Liver (tissue), 9 donors: Measurements from ENCODE around the gene DYSF. TPM values are rescaled to one million over a fixed set of nuclear protein-coding genes. Genes with fewer than 3 reads are reported as not detected.

Experiments
- DNase-seq: peaks from one replicate; pipeline ENCODE4 v3.0.0-alpha.2; 2017; ENCODE audit warnings: low spot score
- H3K27ac ChIP-seq, 2 donors: one replicate each; pipeline ENCODE4 v1.7.0; 2013; ENCODE audit warnings: inconsistent platforms in 2 of 2, low read length in 2 of 2, control low read depth in 1 of 2, low read depth in 1 of 2, mild to moderate bottlenecking in 1 of 2
- H3K27me3 ChIP-seq, 4 donors: one replicate each; pipeline versions ENCODE4 v1.6.1 to v1.7.0; 2013; ENCODE audit warnings: low read length in 3 of 4, inconsistent platforms in 1 of 4, mild to moderate bottlenecking in 1 of 4, moderate library complexity in 1 of 4; ENCODE audit not compliant: control insufficient read depth in 4 of 4, insufficient read depth in 4 of 4
- H3K36me3 ChIP-seq, 4 donors: one replicate each; pipeline versions ENCODE4 v1.6.1 to v1.7.0; 2013; ENCODE audit warnings: low read length in 3 of 4, mild to moderate bottlenecking in 3 of 4, low read depth in 1 of 4, moderate library complexity in 1 of 4; ENCODE audit not compliant: control insufficient read depth in 4 of 4, insufficient read depth in 3 of 4
- H3K4me1 ChIP-seq, 4 donors: one replicate each; pipeline versions ENCODE4 v1.6.1 to v1.7.0; 2013; ENCODE audit warnings: low read length in 3 of 4, mild to moderate bottlenecking in 3 of 4, moderate library complexity in 1 of 4; ENCODE audit not compliant: control insufficient read depth in 4 of 4, insufficient read depth in 4 of 4
- H3K4me3 ChIP-seq, 3 donors: one replicate each; pipeline versions ENCODE4 v1.6.1 to v1.7.0; 2013; ENCODE audit warnings: low read length in 3 of 3, control low read depth in 1 of 3, low read depth in 1 of 3, mild to moderate bottlenecking in 1 of 3
- H3K9ac ChIP-seq, 2 donors: one replicate each; pipeline ENCODE4 v1.7.0; 2013; ENCODE audit warnings: low read length in 2 of 2, mild to moderate bottlenecking in 2 of 2, moderate library complexity in 2 of 2, control low read depth in 1 of 2, low read depth in 1 of 2
- H3K9me3 ChIP-seq, 4 donors: one replicate each; pipeline versions ENCODE4 v1.6.1 to v1.7.0; 2013; ENCODE audit warnings: low read length in 3 of 4; ENCODE audit not compliant: control insufficient read depth in 4 of 4
- EGR1 ChIP-seq, 2 donors: IDR thresholded peaks; 2 replicates each; pipeline ENCODE4 v1.6.1; 2016 to 2018; ENCODE audit warnings: antibody characterized with exemption in 2 of 2, low read depth in 2 of 2
- FOXA1 ChIP-seq: IDR thresholded peaks from 2 replicates; pipeline ENCODE4 v1.6.1; 2016; ENCODE audit warnings: antibody characterized with exemption
- FOXA2 ChIP-seq: IDR thresholded peaks from 2 replicates; pipeline ENCODE4 v1.6.1; 2016; ENCODE audit warnings: antibody characterized with exemption
- GABPA ChIP-seq, 2 donors: IDR thresholded peaks in 1 of 2; conservative IDR thresholded peaks in 1 of 2; 2 replicates each; pipeline ENCODE4 v1.6.1; 2016; ENCODE audit warnings: antibody characterized with exemption in 2 of 2, mild to moderate bottlenecking in 1 of 2, moderate library complexity in 1 of 2
- HNF4A ChIP-seq, 2 donors: conservative IDR thresholded peaks; 2 replicates each; pipeline ENCODE4 v1.6.1; 2016; ENCODE audit warnings: antibody characterized with exemption in 2 of 2, mild to moderate bottlenecking in 2 of 2
- HNF4G ChIP-seq: IDR thresholded peaks from 2 replicates; pipeline ENCODE4 v1.6.1; 2016; ENCODE audit warnings: antibody characterized with exemption
- JUND ChIP-seq, 2 donors: IDR thresholded peaks; 2 replicates each; pipeline ENCODE4 v1.6.1; 2016; ENCODE audit warnings: antibody characterized with exemption in 2 of 2
- NR2F2 ChIP-seq: IDR thresholded peaks from 2 replicates; pipeline ENCODE4 v1.6.1; 2016; ENCODE audit warnings: antibody characterized with exemption
- RAD21 ChIP-seq, 2 donors: IDR thresholded peaks; 2 replicates each; pipeline ENCODE4 v1.6.1; 2016; ENCODE audit warnings: antibody characterized with exemption in 2 of 2, mild to moderate bottlenecking in 2 of 2
- RXRA ChIP-seq, 2 donors: IDR thresholded peaks; 2 replicates each; pipeline ENCODE4 v1.6.1; 2017 to 2018; ENCODE audit warnings: antibody characterized with exemption in 2 of 2, mild to moderate bottlenecking in 1 of 2
- TAF1 ChIP-seq: conservative IDR thresholded peaks from 2 replicates; pipeline ENCODE4 v1.6.1; 2016; ENCODE audit warnings: antibody characterized with exemption, mild to moderate bottlenecking
- YY1 ChIP-seq: IDR thresholded peaks from 2 replicates; pipeline ENCODE4 v1.6.1; 2016; ENCODE audit warnings: antibody characterized with exemption, mild to moderate bottlenecking
- WGBS: extraction: QIAGEN DNeasy Blood & Tissue Kit; methylation state at CpG from one replicate; pipeline ENCODE4 v1.1.7; 2013; 5-methylcytosine and 5-hydroxymethylcytosine counted together
- polyA plus RNA-seq, 2 donors: library from polyadenylated mRNA; stranded (reverse) in 1 of 2; unstranded in 1 of 2; fragments of 200-250 nt in 1 of 2; fragments of >200 nt in 1 of 2; fragmentation: Nextera tagmentation in 1 of 2; extraction: Ambion mirVana in 1 of 2; gene quantifications; one replicate each; pipeline versions ENCODE4 v1.2.1 to v1.2.3, GENCODE V29; 2013 to 2015
- total RNA-seq, 2 donors: library from RNA; depleted of rRNA; stranded (reverse); fragments of >200 nt; gene quantifications; one replicate each; pipeline ENCODE4 v1.2.3, GENCODE V29; 2014
- TF ChIP-seq, protein P1 (sequence below): IDR thresholded peaks from 2 replicates; pipeline ENCODE4 v1.6.1; 2016; ENCODE audit warnings: antibody characterized with exemption
- TF ChIP-seq, protein P2 (sequence below): fragments of 150-350 bp; IDR thresholded peaks from 2 replicates; pipeline ENCODE4 v1.5.1; 2017; ENCODE audit warnings: improper control_type of control experiment, low read depth, low read length; ENCODE audit not compliant: missing input control
- TF ChIP-seq, protein P3 (sequence below): IDR thresholded peaks from 2 replicates; pipeline ENCODE4 v1.6.1; 2016; ENCODE audit warnings: antibody characterized with exemption
- TF ChIP-seq, protein P4 (sequence below): IDR thresholded peaks from 2 replicates; pipeline ENCODE4 v1.6.1; 2016; ENCODE audit warnings: antibody characterized with exemption
- TF ChIP-seq, protein P5 (sequence below): IDR thresholded peaks from 2 replicates; pipeline ENCODE4 v1.6.1; 2016; ENCODE audit warnings: antibody characterized with exemption, mild to moderate bottlenecking
- donor health status: healthy.
- donor health status: healthy.
- donor health status: healthy.
- donor health status: healthy.
- donor health status: healthy.

The DYSF gene
- total and polyA plus RNA-seq, 4 donors, result 8.5 to 20.8 (median 13.6) TPM

DNA sequence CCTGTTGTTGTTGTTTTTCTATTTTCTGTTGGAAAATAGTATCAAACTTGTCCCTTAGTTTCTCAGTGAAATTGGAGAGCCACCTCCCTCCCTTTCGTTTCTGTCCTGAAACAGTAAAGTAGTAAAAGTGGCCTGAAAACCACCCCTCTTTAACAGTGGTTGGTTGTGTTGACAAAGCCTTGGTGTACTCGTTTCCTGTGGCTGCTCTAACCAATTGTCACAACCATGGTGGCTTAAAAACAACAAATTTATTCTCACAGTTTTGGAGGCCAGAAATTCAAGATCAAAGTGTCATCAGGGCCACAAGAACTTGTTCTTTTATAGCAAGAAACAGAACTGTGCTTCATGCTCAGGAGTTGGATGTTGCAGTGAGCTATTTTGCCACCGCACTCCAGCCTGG, 4.0 kb upstream of the DYSF start:
- DNase-seq, result no peak
- H3K4me1 ChIP-seq, result peaks cover 4 to 17% (median 16%) of the 10 kb centered on the region in 4 donors
- H3K36me3 ChIP-seq, result no peaks in the 10 kb centered on the region
- WGBS, result 83% methylated on average over 3 of the region's 3 CpGs
- H3K4me3 ChIP-seq, result no peak overlapping the region
- H3K27me3 ChIP-seq, result no peaks in the 10 kb centered on the region
- TF ChIP-seq TAF1, result no peak
- TF ChIP-seq JUND (IDR thresholded peaks at IDR 0.05), result no peak
- no peak for TF ChIP-seq RAD21 (IDR thresholded peaks at IDR 0.05)
- TF ChIP-seq, protein P1, sequence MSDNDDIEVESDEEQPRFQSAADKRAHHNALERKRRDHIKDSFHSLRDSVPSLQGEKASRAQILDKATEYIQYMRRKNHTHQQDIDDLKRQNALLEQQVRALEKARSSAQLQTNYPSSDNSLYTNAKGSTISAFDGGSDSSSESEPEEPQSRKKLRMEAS, result no peak
- TF ChIP-seq YY1, result no peak
- TF ChIP-seq, protein P2, sequence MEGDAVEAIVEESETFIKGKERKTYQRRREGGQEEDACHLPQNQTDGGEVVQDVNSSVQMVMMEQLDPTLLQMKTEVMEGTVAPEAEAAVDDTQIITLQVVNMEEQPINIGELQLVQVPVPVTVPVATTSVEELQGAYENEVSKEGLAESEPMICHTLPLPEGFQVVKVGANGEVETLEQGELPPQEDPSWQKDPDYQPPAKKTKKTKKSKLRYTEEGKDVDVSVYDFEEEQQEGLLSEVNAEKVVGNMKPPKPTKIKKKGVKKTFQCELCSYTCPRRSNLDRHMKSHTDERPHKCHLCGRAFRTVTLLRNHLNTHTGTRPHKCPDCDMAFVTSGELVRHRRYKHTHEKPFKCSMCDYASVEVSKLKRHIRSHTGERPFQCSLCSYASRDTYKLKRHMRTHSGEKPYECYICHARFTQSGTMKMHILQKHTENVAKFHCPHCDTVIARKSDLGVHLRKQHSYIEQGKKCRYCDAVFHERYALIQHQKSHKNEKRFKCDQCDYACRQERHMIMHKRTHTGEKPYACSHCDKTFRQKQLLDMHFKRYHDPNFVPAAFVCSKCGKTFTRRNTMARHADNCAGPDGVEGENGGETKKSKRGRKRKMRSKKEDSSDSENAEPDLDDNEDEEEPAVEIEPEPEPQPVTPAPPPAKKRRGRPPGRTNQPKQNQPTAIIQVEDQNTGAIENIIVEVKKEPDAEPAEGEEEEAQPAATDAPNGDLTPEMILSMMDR, result no peak
- TF ChIP-seq FOXA1, result no peak
- TF ChIP-seq, protein P3, sequence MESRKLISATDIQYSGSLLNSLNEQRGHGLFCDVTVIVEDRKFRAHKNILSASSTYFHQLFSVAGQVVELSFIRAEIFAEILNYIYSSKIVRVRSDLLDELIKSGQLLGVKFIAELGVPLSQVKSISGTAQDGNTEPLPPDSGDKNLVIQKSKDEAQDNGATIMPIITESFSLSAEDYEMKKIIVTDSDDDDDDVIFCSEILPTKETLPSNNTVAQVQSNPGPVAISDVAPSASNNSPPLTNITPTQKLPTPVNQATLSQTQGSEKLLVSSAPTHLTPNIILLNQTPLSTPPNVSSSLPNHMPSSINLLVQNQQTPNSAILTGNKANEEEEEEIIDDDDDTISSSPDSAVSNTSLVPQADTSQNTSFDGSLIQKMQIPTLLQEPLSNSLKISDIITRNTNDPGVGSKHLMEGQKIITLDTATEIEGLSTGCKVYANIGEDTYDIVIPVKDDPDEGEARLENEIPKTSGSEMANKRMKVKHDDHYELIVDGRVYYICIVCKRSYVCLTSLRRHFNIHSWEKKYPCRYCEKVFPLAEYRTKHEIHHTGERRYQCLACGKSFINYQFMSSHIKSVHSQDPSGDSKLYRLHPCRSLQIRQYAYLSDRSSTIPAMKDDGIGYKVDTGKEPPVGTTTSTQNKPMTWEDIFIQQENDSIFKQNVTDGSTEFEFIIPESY, result no peak
- TF ChIP-seq, protein P4, sequence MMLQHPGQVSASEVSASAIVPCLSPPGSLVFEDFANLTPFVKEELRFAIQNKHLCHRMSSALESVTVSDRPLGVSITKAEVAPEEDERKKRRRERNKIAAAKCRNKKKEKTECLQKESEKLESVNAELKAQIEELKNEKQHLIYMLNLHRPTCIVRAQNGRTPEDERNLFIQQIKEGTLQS, result no peak
- no peak for TF ChIP-seq EGR1 (IDR thresholded peaks at IDR 0.05; ENCODE audit: low read depth in 2 of 2)
- TF ChIP-seq GABPA (IDR thresholded peaks at IDR 0.05 in 1 of 2, conservative IDR thresholded peaks at IDR 0.05 in 1 of 2), result no peak
- no peak for TF ChIP-seq NR2F2
- no peak for TF ChIP-seq RXRA (IDR thresholded peaks at IDR 0.05)
- no peak for TF ChIP-seq FOXA2
- TF ChIP-seq, protein P5, sequence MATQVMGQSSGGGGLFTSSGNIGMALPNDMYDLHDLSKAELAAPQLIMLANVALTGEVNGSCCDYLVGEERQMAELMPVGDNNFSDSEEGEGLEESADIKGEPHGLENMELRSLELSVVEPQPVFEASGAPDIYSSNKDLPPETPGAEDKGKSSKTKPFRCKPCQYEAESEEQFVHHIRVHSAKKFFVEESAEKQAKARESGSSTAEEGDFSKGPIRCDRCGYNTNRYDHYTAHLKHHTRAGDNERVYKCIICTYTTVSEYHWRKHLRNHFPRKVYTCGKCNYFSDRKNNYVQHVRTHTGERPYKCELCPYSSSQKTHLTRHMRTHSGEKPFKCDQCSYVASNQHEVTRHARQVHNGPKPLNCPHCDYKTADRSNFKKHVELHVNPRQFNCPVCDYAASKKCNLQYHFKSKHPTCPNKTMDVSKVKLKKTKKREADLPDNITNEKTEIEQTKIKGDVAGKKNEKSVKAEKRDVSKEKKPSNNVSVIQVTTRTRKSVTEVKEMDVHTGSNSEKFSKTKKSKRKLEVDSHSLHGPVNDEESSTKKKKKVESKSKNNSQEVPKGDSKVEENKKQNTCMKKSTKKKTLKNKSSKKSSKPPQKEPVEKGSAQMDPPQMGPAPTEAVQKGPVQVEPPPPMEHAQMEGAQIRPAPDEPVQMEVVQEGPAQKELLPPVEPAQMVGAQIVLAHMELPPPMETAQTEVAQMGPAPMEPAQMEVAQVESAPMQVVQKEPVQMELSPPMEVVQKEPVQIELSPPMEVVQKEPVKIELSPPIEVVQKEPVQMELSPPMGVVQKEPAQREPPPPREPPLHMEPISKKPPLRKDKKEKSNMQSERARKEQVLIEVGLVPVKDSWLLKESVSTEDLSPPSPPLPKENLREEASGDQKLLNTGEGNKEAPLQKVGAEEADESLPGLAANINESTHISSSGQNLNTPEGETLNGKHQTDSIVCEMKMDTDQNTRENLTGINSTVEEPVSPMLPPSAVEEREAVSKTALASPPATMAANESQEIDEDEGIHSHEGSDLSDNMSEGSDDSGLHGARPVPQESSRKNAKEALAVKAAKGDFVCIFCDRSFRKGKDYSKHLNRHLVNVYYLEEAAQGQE, result no peak
- TF ChIP-seq HNF4G, result no peak
- no peak overlapping the region for H3K27ac ChIP-seq
- no peaks in the 10 kb centered on the region for H3K9me3 ChIP-seq
- no peak overlapping the region for H3K9ac ChIP-seq

DNA sequence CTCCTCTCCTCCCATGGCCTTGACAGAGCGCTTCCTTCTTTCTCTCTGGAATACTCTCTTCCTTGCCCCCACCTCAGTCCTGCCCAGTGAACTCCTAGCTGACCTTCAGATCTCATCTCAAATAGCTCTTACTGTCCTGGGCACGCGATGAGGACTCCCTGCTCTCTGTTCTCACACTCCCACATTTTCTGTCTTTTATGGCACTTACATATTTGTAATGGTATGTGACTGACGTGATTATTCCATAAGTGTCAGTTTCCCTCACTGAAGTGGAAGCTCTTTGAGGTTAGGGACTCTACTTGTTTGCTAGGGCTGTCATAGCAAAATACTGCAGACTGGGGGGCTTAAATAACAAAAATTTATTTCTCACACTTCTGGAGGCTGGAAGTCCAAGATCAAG, 1.7 kb upstream of the DYSF start:
- DNase-seq, result no peak
- H3K36me3 ChIP-seq, result no peaks in the 10 kb centered on the region
- no peak overlapping the region for H3K9ac ChIP-seq
- H3K4me1 ChIP-seq, result peaks cover 16 to 40% (median 38%) of the 10 kb centered on the region in 4 donors
- H3K9me3 ChIP-seq, result no peaks in the 10 kb centered on the region
- no peak for TF ChIP-seq YY1
- no peak for TF ChIP-seq HNF4A (conservative IDR thresholded peaks at IDR 0.05)
- TF ChIP-seq, protein P5, result no peak
- TF ChIP-seq, protein P1, result no peak
- TF ChIP-seq NR2F2, result no peak
- no peak for TF ChIP-seq TAF1
- no peak for TF ChIP-seq GABPA (IDR thresholded peaks at IDR 0.05 in 1 of 2, conservative IDR thresholded peaks at IDR 0.05 in 1 of 2)
- 93% methylated on average over 4 of the region's 4 CpGs for WGBS
- peak overlapping the region; percentile 23 to 54 for H3K27ac ChIP-seq
- H3K4me3 ChIP-seq, result no peak overlapping the region
- H3K27me3 ChIP-seq, result no peaks in the 10 kb centered on the region
